Stimulated activated CD4-positive, alpha-beta T cell treated with anti-CD3 and anti-CD28 coated beads, Interleukin-1b, Interleukin-23, amount 100 ng/mL, for 4 hours (primary cell): ENCODE measurements around the gene MMS22L.
"Not testable (repeated sequence)": the region's sequence is repeated elsewhere in the genome, so short reads cannot be mapped to it uniquely, and the experiment has no call there.

ENCODE experiments used
- DNase-seq, 2 donors: peaks; one replicate each; pipeline ENCODE4 v3.0.0-alpha.2; 2020; ENCODE audit warnings: low read depth in 2 of 2

The MMS22L gene

DNA sequence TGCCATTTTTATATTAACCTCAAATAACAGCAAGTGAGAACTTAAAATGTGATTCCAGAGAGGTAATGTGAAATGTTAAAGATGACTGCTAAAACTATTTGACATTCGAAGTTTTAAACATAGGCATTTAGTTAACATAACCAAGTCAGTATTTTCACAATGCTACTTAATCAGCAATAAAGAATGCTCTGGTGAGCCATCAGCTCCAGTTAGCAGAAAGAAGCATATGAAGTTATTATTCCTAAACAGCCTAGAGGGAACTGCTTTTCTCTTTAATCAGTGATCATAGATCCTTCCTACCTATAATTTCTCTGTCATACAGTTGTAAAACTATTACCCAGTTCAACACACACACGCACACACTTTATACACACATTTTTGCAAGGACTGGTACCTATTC is 60.1 kb downstream of the MMS22L start:
- no peak for DNase-seq

DNA sequence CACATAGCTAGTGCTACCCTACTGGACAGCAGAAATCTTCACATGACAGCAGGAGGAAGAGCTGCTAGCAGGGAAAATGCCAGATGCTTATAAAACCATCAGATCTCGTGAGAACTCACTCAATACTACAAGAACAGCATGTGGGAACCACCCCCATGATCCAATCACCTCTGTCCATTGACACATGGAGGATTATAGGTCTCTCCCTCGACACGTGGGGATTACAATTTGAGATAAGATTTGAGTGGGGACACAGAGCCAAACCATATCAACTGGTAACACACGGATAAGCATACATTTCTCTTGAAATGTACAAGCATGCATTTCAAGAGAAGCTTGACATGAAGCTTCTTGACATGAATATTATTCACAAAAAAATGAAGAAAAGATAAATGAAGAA is 64.1 kb downstream of the MMS22L start:
- no peak for DNase-seq

- no peak for DNase-seq
These were observed 67.8 kb downstream of the MMS22L start for GRCh38 chr6:97215157-97215769.

GRCh38 chr6:97214671-97215070 is 68.3 kb downstream of the MMS22L start:
- no peak for DNase-seq

- no peak for DNase-seq
These were observed 75.6 kb downstream of the MMS22L start for GRCh38 chr6:97207383-97207782.

DNA sequence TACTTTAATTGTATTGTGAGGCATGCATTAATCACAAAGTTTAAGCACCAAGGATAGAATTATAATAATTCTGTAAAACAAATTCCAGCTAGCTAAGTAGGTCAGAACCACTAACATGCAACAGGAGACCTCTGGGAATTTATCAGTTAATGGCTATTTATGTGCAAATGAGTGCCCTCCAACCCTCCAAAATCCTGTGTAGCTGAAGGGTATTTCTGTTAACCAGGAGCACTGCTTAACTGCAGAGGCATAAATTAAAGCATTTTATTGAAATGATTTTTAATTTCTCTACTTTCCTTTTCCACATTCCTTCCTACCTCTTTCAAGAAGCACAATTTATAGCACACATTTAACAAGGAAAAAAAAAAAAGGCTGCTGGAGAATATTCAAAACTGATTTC is 77.0 kb downstream of the MMS22L start:
- DNase-seq = no peak

DNA sequence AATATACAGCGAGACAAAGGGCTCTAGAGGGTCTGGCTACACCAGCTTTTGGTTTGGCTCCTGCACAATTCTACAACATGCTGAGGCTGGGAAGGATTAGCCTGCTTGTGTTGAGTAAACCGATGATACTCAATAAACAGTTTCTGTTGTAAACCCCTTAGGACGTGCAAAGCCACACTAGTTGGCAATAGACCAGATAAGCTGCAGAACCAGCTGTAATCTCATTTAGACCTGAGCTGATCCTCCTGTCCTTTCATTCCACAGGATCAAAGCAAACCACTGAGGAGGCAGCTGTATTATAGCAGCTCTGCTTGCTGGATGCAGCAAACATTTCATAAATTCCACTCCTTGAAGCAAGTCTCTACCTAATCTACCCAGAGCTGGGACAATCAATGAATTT is 79.7 kb downstream of the MMS22L start:
- no peak for DNase-seq

GRCh38 chr6:97198046-97198565 is 84.9 kb downstream of the MMS22L start:
- DNase-seq = no peak

DNA sequence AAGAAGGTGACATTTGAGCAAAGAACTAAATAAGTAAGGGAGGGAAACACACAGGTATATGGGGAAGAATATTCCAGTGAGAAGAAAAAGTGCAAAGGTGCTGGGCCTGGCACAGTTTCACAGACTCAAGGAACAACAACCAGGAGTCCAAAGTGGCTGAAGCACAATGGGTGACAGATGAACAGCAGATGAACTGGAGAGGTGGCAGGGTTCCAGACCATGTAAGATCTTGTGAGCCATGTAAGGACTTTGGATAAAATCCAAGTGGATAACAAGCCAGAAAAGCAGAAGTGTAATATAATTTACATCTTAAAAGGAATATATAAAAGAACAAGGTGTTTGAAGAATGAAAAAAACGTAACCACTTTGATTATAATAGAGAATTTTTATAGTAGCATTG is 87.9 kb downstream of the MMS22L start:
- DNase-seq = no peak

DNA sequence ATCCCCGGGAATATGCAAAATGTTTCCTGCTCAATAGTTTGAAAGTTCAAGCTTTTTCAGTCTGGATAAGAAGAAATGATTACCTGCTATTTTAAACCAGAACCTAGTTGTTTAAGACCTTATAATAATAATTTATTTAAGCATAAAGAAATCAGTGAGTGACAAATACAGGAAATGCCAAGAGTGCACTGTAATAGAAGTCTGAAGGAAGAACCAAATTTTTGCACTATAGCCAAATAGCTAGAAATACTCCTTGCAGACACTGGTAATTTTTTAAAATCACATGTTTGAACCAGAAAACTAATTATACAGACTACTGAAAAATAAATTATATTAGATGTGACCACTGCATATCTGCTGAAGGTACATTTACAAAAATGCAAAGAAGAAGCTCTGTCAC is 93.2 kb downstream of the MMS22L start:
- DNase-seq = no peak

DNA sequence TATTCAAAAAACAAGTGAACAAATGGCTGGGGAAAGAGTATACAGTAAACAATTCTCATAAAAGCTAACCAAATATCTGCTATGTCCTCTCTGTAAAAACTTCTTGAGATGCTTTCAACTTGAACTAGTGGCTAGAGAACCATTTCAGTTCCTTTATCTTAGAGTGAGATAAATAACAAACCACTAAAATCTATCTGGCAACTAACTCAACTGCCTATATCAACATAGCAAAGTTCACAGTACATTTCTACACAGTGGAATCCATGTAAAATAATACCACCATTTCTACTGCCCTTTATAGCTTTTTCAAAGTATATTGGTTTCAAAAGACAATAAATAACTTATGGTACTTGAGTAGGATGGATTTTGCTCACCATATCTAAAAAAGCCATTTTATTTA is 95.1 kb downstream of the MMS22L start:
- no peak for DNase-seq

GRCh38 chr6:97186416-97186999 is 96.5 kb downstream of the MMS22L start:
- DNase-seq = peak; percentile 46 to 47

DNA sequence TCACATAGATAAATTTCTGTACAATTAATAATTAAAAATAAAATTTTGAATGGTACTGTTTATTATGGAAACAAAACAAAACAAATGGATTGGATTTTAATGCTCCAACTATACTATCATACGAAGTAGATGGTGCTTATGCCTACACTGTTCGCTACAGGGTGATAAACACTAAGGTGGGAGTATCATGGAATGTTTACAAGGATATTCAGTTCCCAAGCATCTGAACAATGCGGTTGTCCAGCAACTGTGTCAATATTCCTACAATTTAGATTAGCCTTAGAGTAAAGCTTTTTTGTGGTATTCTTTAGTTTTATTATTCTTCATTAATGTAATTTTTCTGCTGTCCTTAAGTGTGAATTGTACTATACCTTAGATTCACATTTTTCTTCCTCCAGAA is 105.1 kb downstream of the MMS22L start:
- no peak for DNase-seq

DNA sequence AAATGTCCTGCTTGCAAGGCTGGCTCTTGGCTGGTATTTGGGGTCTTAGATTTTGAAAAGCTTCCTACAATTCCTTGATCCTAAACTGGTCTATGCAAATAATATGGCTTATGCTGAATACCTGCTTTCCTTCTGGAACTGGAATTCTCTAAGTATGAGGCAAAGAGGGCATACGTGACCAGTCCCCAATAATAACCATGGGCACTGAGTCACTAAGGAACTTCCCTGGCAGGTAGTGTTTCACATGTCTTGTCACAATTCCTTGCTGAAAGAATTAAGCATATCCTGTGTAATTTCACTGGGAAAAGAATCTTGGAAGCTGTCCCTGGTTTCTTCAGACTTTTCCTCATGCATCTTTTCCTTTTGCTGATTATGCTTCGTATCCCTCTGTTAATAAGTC is 106.5 kb downstream of the MMS22L start:
- DNase-seq = no peak

GRCh38 chr6:97175806-97176205 is 107.2 kb downstream of the MMS22L start:
- DNase-seq = no peak

DNA sequence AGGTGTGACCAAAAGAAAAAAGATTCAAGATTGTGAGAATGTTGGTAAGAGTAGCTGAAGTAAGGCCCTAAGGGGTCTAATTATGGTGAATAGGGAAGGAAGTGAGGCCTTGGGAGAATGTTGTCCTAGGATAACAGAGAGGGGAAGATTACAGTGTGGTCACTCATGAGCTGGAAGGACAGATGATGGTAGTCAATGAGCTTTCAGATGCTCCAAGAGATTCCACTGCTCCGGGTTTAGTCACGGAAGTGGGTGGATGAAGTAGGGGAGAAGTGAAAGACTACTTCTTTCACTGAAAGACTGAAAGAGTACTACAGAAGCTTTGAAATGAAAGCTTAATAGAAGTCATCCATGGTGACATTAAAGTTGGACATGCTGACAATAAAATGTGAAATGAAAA is 108.5 kb downstream of the MMS22L start:
- no peak for DNase-seq

DNA sequence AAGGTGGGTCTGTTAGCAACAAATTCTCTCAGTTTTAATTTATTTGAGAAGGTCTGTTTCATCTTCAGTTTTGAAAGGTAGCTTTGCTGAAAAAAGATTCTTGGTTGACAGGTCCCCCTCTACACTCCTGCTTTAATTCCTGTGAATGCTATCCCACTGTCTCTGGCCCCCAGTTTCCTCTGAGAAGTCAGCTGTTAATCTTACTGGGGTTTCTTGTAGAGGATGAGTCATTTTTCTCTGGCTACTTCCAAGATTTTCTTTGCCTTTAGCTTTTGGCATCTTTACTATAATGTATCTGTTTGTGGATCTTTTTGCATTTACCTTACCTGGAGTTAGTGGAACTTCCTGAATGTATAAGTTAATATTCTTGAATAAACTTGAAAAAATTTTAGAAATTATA is 122.7 kb downstream of the MMS22L start:
- no peak for DNase-seq

GRCh38 chr6:97155447-97155846 is 127.6 kb downstream of the MMS22L start:
- DNase-seq = not testable (repeated sequence)

DNA sequence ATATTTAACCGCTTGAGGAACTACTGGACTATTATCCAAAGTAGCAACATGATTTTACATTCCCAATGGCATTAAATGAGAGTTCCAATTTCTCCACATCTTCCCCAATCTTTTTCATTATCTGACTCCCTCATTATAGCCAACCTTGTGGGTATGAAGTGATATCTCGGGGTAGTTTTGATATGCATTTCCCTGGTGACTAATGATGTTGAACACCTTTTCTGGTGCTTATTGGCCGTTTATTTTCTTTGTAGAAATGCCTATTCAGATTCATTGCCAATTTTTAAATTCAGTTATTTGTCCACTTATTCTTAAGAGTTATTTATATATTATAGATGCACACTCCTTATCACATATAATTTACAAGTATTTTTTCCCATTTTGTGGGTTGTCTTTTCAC is 129.0 kb downstream of the MMS22L start:
- DNase-seq = no peak

- no peak for DNase-seq
These were observed 131.4 kb downstream of the MMS22L start for GRCh38 chr6:97151601-97152000.

- DNase-seq = no peak
These were observed 132.1 kb downstream of the MMS22L start for GRCh38 chr6:97150932-97151331.

DNA sequence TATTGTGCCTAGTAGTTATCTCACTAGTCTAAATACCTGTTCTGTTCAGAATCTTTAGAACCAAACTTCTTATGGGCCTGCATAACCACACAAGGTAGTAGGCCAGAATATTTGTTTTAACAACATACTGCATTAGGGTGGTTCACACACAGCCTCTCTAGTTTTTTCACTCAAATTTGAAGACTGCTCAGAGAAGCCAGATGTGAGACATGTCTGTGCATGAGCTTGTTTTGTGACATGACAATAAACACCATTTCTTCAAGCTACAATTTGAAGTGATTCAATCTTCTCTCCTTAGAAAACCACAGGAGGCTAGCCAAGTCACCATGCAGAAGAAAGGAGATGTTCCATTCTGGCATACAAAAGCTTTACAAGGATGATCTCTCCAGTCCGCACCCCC is 135.6 kb downstream of the MMS22L start:
- DNase-seq = no peak

- DNase-seq = no peak
These were observed 137.3 kb downstream of the MMS22L start for GRCh38 chr6:97145691-97146090.

DNA sequence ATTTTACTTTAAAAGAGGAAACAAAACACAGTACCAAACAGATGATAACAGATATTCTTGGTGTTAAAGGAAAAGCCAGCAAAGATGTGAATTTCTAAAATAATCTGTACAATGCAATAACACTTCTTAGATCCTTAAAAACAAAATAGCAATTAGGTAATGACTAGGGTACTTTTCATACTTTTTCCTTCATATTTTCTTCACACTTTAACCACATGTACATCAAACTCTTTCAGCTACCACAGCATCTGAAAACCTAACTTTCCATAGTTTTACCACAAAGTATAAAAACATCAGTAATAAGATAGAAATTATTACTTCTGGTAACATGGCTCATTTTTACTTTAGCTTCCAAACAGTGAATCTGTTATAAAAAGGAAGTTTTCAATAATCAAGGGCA is 141.3 kb downstream of the MMS22L start:
- DNase-seq = no peak
